Measurements from ENCODE around the gene SLC36A2. TPM values are rescaled to one million over a fixed set of nuclear protein-coding genes. Genes with fewer than 3 reads are reported as not detected.
A peak's percentile ranks its signal among the peaks of the same experiment; 100 is the strongest.
"Not testable (repeated sequence)": the region's sequence is repeated elsewhere in the genome, so short reads cannot be mapped to it uniquely, and the experiment has no call there.

SLC36A2 gene
- total RNA-seq, 4 donors from 2014 or later = not detected

DNA sequence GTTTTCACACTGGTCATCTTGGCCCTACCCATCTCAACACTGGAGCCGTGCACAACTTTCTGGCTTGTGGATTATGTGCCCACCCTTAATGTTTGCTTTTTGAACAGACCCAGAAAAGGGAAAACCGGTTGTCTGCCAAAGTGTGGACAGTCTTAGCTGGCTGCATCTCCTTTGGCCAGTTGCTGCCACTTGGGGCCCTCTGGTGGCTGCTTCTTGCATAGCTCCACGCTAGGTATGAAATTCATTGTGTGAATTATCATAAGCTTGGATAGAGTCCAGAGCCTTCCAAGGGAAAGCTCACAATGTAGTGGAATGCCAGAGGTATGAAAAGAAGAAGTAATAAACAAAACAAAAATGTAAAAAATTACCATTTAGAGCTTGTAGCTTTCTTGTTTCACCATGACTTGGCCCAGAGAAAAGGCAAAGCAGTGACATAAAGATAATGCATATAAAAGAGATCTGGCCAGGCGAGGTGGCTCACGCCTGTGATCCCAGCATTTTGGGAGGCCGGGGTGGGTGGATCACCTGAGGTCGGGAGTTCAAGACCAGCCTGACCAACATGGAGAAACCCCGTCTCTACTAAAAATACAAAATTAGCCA is 31.3 kb downstream of the SLC36A2 start:
- Histone ChIP-seq H3K27me3 (no peaks in the 10 kb centered on the region), H3K36me3 (no peaks in the 10 kb centered on the region), H3K4me3 (no peak overlapping the region), H3K9me3 (no peaks in the 10 kb centered on the region), H3K4me1 (no peaks in the 10 kb centered on the region), H3K27ac (no peak overlapping the region)
- TF ChIP-seq, protein P1, sequence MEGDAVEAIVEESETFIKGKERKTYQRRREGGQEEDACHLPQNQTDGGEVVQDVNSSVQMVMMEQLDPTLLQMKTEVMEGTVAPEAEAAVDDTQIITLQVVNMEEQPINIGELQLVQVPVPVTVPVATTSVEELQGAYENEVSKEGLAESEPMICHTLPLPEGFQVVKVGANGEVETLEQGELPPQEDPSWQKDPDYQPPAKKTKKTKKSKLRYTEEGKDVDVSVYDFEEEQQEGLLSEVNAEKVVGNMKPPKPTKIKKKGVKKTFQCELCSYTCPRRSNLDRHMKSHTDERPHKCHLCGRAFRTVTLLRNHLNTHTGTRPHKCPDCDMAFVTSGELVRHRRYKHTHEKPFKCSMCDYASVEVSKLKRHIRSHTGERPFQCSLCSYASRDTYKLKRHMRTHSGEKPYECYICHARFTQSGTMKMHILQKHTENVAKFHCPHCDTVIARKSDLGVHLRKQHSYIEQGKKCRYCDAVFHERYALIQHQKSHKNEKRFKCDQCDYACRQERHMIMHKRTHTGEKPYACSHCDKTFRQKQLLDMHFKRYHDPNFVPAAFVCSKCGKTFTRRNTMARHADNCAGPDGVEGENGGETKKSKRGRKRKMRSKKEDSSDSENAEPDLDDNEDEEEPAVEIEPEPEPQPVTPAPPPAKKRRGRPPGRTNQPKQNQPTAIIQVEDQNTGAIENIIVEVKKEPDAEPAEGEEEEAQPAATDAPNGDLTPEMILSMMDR (IDR thresholded peaks at IDR 0.05) = peak; percentile 45 to 81 (median 74)
- no peak for TF ChIP-seq POLR2A (IDR thresholded peaks at IDR 0.05)
- peak; percentile 61 to 89 (median 75) for DNase-seq

DNA sequence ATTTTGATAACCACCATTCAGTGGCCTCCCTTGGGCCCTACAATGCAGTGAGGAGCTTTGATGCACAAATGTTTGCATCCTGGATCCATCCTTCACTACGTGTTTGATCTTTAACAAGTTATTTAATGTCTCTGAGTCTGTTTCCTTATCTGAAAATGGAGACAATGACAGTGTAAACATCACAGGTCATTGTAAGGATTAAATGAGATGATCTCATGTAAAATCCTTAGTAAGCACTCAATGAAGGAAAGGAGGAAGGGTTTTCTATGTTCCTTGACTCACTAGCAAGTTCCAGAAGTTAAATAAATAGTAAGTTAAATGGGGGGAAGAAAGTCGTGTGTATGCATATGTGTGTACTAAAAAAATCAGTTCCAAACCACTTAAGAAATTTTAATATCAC is 34.0 kb downstream of the SLC36A2 start:
- H3K27me3 ChIP-seq = no peaks in the 10 kb centered on the region
- H3K4me3 ChIP-seq = no peak overlapping the region
- no peak for DNase-seq
- H3K4me1 ChIP-seq = no peaks in the 10 kb centered on the region
- TF ChIP-seq, protein P1 (IDR thresholded peaks at IDR 0.05) = no peak
- no peak for TF ChIP-seq POLR2A (IDR thresholded peaks at IDR 0.05)
- H3K36me3 ChIP-seq = no peaks in the 10 kb centered on the region
- no peaks in the 10 kb centered on the region for H3K9me3 ChIP-seq
- no peak overlapping the region for H3K27ac ChIP-seq

DNA sequence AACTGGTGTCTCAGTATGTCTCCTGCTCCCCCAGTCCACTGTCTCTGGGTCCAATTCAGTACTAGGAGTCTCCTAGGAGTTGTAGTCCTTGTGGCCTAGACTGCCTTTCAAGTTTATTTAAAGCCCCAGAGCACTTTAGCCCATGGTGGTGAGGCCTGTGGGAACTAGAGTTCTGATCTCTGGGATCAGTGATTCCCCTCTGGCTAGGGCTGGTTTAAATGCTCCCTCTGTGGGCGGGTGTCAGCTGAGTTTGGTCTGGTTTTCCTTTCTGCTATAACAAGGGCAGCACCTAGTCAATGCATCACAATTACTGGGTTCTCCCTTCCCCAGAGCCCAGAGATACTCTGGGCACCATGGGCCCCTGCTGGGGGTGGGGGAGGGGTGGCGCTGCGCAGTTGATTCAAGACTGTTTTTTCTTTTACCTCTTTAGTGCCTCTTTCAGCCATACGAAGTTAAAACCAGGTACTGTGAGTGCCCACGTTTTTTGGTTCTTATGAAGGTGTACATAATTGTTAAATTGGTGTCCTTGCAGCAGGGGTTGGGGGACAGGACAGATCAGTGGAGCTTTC is 34.5 kb downstream of the SLC36A2 start:
- Histone ChIP-seq H3K27ac (no peak overlapping the region), H3K36me3 (no peaks in the 10 kb centered on the region), H3K4me3 (no peak overlapping the region), H3K9me3 (no peaks in the 10 kb centered on the region), H3K27me3 (no peaks in the 10 kb centered on the region), H3K4me1 (no peaks in the 10 kb centered on the region)
- no peak for DNase-seq
- no peak for TF ChIP-seq POLR2A (IDR thresholded peaks at IDR 0.05)
- TF ChIP-seq, protein P1 (IDR thresholded peaks at IDR 0.05) = no peak

DNA sequence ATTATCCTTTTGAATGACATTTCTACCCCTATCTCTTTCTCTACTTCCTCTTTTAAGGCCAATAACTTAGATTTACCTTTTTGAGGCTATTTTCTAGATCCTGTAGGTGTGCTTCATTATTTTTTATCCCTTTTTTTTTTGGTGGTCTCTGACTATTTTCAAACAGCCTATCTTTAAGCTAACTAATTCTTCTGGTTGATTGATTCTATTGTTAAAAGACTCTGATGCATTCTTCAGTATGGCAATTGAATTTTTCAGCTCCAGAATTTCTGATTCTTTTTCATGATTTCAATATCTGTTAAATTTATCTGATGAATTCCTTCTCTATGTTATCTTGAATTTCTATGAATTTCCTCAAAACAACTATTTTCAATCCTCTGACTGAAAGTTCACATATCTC is 36.4 kb downstream of the SLC36A2 start:
- H3K4me3 ChIP-seq = no peak overlapping the region
- no peaks in the 10 kb centered on the region for H3K27me3 ChIP-seq
- no peak overlapping the region for H3K27ac ChIP-seq
- H3K4me1 ChIP-seq = no peaks in the 10 kb centered on the region
- TF ChIP-seq POLR2A (IDR thresholded peaks at IDR 0.05) = no peak
- TF ChIP-seq, protein P1 (IDR thresholded peaks at IDR 0.05) = no peak
- H3K36me3 ChIP-seq = no peaks in the 10 kb centered on the region
- no peak for DNase-seq
- H3K9me3 ChIP-seq = no peaks in the 10 kb centered on the region

DNA sequence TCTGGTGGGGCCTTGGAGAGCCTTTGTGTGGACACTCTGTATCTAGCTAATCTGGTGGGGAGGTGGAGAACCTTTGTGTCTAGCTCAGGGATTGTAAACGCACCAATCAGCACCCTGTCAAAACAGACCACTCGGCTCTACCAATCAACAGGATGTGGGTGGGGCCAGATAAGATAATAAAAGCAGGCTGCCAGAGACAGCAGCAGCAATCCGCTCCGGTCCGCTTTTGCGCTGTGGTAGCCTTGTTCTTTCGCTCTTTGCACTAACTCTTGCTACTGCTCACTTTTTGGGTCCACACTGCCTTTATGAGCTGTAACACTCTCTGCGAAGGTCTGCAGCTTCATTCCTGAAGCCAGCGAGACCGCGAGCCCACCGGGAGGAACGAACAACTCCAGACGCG is 37.5 kb downstream of the SLC36A2 start:
- H3K27me3 ChIP-seq, H3K27ac ChIP-seq, H3K9me3 ChIP-seq, H3K4me1 ChIP-seq, H3K36me3 ChIP-seq, DNase-seq, H3K4me3 ChIP-seq: not testable (repeated sequence)

DNA sequence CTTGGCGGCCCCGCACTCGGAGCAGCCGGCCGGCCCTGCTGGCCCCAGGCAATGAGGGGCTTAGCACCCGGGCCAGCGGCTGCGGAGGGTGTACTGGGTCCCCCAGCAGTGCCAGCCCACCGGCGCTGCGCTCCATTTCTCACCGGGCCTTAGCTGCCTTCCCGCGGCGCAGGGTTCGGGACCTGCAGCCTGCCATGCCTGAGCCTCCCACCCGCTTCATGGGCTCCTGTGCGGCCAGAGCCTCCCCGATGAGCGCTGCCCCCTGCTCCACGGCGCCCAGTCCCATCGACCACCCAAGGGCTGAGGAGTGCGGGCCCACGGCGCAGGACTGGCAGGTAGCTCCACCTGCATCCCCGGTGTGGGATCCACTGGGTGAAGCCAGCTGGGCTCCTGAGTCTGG is 38.1 kb downstream of the SLC36A2 start:
- H3K9me3 ChIP-seq = not testable (repeated sequence)

DNA sequence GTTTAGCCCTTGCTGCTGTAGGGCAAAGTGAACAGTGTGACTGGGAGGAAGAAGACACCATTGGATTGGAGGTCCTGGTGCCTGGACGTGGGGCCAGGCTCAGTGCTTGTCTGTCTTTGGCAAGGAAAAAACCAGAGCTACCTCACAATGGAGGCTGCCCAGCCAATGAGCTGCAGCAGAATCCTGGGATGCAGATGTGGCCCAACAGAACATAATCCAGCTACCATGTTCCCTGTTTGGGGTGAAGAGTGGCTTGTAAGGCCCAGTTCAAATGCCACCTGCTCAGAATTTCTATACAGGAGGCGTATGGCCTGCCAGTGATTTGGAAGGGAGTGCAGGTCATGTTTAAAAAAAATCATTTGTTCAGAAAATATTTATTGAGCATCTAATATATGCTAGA is 43.7 kb downstream of the SLC36A2 start, which contains the start of gene SLC36A3:
Gene SLC36A3, minus strand, starts transcription at position 101 of the 400 bp plus-strand sequence. CDS start 412 bp downstream, outside the sequence.
- Histone ChIP-seq H3K27me3 (no peaks in the 10 kb centered on the region), H3K27ac (no peak within 1 kb of the TSS), H3K9me3 (no peaks in the 10 kb centered on the region), H3K4me3 (no peak within 1 kb of the TSS), H3K4me1 (no peaks in the 10 kb centered on the region), H3K36me3 (no peaks in the 10 kb centered on the region)
- TF ChIP-seq POLR2A (IDR thresholded peaks at IDR 0.05) = no peak
- TF ChIP-seq, protein P1 (IDR thresholded peaks at IDR 0.05) = no peak
- no peak for DNase-seq

More for the DNA sequence above, 38.1 kb downstream of the SLC36A2 start:
- not testable (repeated sequence) for H3K4me3 ChIP-seq, DNase-seq, H3K27me3 ChIP-seq, H3K36me3 ChIP-seq, H3K4me1 ChIP-seq, H3K27ac ChIP-seq
